Measurements from ENCODE around the gene POLR1F. TPM values are rescaled to one million over a fixed set of nuclear protein-coding genes. Genes with fewer than 3 reads are reported as not detected.

The POLR1F gene
- total and polyA plus RNA-seq, 2 donors (not counting 1 experiment from before 2014, with no cell fraction given) = 10.6 to 13.8 TPM

- Histone ChIP-seq H3K36me3 (replicated peaks in 1 of 2; ENCODE audit: control extremely low read depth in 1 of 2, control insufficient read depth in 1 of 2, extremely low read depth in 1 of 2, insufficient read depth in 2 of 2, low read length in 1 of 2) (no peaks in the 10 kb centered on the region), H3K27ac (ENCODE audit: low read length in 2 of 2) (no peak overlapping the region), H3K27me3 (replicated peaks in 1 of 4; ENCODE audit: control extremely low read depth in 1 of 4, control insufficient read depth in 3 of 4, insufficient read depth in 4 of 4, low read length in 3 of 4) (peaks cover 0 to 5% (median 0%) of the 10 kb centered on the region in 4 experiments), H2AFZ (ENCODE audit: insufficient read depth, low read depth, low read length, poor library complexity, severe bottlenecking) (no peak overlapping the region), H3K9ac (ENCODE audit: low read length) (no peak overlapping the region), H3K79me2 (ENCODE audit: control insufficient read depth, insufficient read depth, low read length) (no peaks in the 10 kb centered on the region), H3K4me2 (replicated peaks; ENCODE audit: low read depth, low read length, poor library complexity, severe bottlenecking) (no peak overlapping the region), H3K4me1 (ENCODE audit: control insufficient read depth in 2 of 2, insufficient read depth in 2 of 2, low read length in 2 of 2) (no peaks in the 10 kb centered on the region), H4K20me1 (ENCODE audit: control insufficient read depth, insufficient read depth, low read length, poor library complexity, severe bottlenecking) (no peaks in the 10 kb centered on the region), H3K4me3 (ENCODE audit: control extremely low read depth in 1 of 5, extremely low read depth in 1 of 5, insufficient read depth in 1 of 5, low read depth in 2 of 5, low read length in 4 of 5) (no peak overlapping the region), H3K9me3 (ENCODE audit: control extremely low read depth in 1 of 3, control insufficient read depth in 2 of 3, insufficient read depth in 1 of 3, low read length in 2 of 3) (no peaks in the 10 kb centered on the region)
- TF ChIP-seq EZH2 (IDR thresholded peaks at IDR 0.05; ENCODE audit: borderline replicate concordance, insufficient read depth, low read depth, low read length, poor library complexity, severe bottlenecking) = no peak
- TF ChIP-seq CTCF (IDR thresholded peaks at IDR 0.05) = no peak
- no peaks in the 10 kb centered on the region for H3K9me3 Mint-ChIP-seq (ENCODE audit: insufficient read depth)
- intact Hi-C loops (cut with micrococcal nuclease) = no loop called here
- no peak overlapping the region for H3K27ac Mint-ChIP-seq
- ATAC-seq (ENCODE audit: low read depth) (no peak), DNase-seq (no peak)
- H3K4me3 Mint-ChIP-seq = no peak overlapping the region
- ChIA-PET CTCF (interaction anchor here (0.9 to 5.2 kb wide), 2 partner anchors 12 to 17 kb away, joined by 4 to 24 read pairs; partner anchors contain the start of gene POLR1F), POLR2A (no interaction called here)
- no peaks in the 10 kb centered on the region for H3K4me1 Mint-ChIP-seq
- H3K27me3 Mint-ChIP-seq = peaks cover 41% of the 10 kb centered on the region
- WGBS (ENCODE audit: insufficient coverage) = 80% methylated on average over 1 of the region's 5 CpGs
Observed at GRCh38 chr7:19725770-19726169, 16.9 kb upstream of the POLR1F start.

GRCh38 chr7:19715499-19715898 lies 6.7 kb upstream of the POLR1F start:
- intact Hi-C loops (cut with micrococcal nuclease) = no loop called here
- ChIA-PET CTCF (interaction anchor here (0.8 to 11.5 kb wide), 7 partner anchors 11 to 883 kb away, joined by 3 to 341 read pairs (median 4); no protein-coding TSS in a partner anchor), POLR2A (no interaction called here)
- Histone ChIP-seq H3K9me3 (ENCODE audit: control extremely low read depth in 1 of 3, control insufficient read depth in 2 of 3, insufficient read depth in 1 of 3, low read length in 2 of 3) (no peaks in the 10 kb centered on the region), H3K4me2 (replicated peaks; ENCODE audit: low read depth, low read length, poor library complexity, severe bottlenecking) (no peak overlapping the region), H3K4me1 (ENCODE audit: control insufficient read depth in 2 of 2, insufficient read depth in 2 of 2, low read length in 2 of 2) (no peaks in the 10 kb centered on the region), H3K4me3 (ENCODE audit: control extremely low read depth in 1 of 5, extremely low read depth in 1 of 5, insufficient read depth in 1 of 5, low read depth in 2 of 5, low read length in 4 of 5) (no peak overlapping the region), H3K27ac (ENCODE audit: low read length in 2 of 2) (no peak overlapping the region), H3K27me3 (replicated peaks in 1 of 4; ENCODE audit: control extremely low read depth in 1 of 4, control insufficient read depth in 3 of 4, insufficient read depth in 4 of 4, low read length in 3 of 4) (peaks cover 0 to 4% (median 0%) of the 10 kb centered on the region in 4 experiments), H3K36me3 (replicated peaks in 1 of 2; ENCODE audit: control extremely low read depth in 1 of 2, control insufficient read depth in 1 of 2, extremely low read depth in 1 of 2, insufficient read depth in 2 of 2, low read length in 1 of 2) (no peaks in the 10 kb centered on the region), H2AFZ (ENCODE audit: insufficient read depth, low read depth, low read length, poor library complexity, severe bottlenecking) (peak overlapping the region; percentile 23), H4K20me1 (ENCODE audit: control insufficient read depth, insufficient read depth, low read length, poor library complexity, severe bottlenecking) (no peaks in the 10 kb centered on the region), H3K79me2 (ENCODE audit: control insufficient read depth, insufficient read depth, low read length) (no peaks in the 10 kb centered on the region), H3K9ac (ENCODE audit: low read length) (no peak overlapping the region)
- H3K27ac Mint-ChIP-seq = no peak overlapping the region
- H3K4me1 Mint-ChIP-seq = no peaks in the 10 kb centered on the region
- TF ChIP-seq EZH2 (IDR thresholded peaks at IDR 0.05; ENCODE audit: borderline replicate concordance, insufficient read depth, low read depth, low read length, poor library complexity, severe bottlenecking) = no peak
- no peak for TF ChIP-seq CTCF (IDR thresholded peaks at IDR 0.05)
- no peak overlapping the region for H3K4me3 Mint-ChIP-seq
- 80% methylated on average over 1 of the region's 1 CpG for WGBS (ENCODE audit: insufficient coverage)
- H3K27me3 Mint-ChIP-seq = peaks cover 27% of the 10 kb centered on the region
- no peak for ATAC-seq (ENCODE audit: low read depth)
- DNase-seq = no peak
- H3K9me3 Mint-ChIP-seq (ENCODE audit: insufficient read depth) = no peaks in the 10 kb centered on the region
